ENCODE data around the gene PSMF1. TPM values are rescaled to one million over a fixed set of nuclear protein-coding genes. Genes with fewer than 3 reads are reported as not detected.

Gene PSMF1
- total RNA-seq, 1 donor from 2014 or later, result 46.8 TPM

DNA sequence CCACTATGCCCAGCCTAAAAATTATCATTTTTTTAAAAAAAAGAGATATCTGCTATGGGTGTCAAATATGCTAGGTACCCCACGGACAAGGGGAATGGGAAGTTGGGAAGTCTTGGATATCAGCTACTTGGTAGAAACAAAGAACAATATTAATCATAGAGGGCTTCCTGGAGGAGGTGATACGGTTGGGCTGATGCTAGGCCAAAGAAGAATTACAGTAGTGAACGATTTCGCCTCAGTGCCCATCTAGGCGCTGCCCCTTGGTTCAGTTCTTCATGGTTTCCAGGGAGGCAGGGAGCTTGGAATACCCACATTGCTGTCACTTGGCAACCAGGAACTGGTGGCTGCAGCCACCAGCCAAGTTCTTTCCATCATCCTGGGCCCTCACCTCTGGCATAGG, 5.5 kb upstream of the PSMF1 start:
- Histone ChIP-seq H3K36me3 (no peaks in the 10 kb centered on the region), H3K27ac (no peak overlapping the region), H3K4me3 (no peak overlapping the region), H3K4me1 (peaks cover 0 to 3% of the 10 kb centered on the region in 2 donors), H3K27me3 (no peaks in the 10 kb centered on the region), H3K9me3 (no peaks in the 10 kb centered on the region)
- no peak for TF ChIP-seq CTCF (IDR thresholded peaks at IDR 0.05)
- intact Hi-C loops (cut with DNase I), result loop anchor here (10.0 kb wide), 1 partner anchor 1412 kb away; no protein-coding TSS in a partner anchor
- DNase-seq (ENCODE audit: low spot score in 2 of 2), result no peak

DNA sequence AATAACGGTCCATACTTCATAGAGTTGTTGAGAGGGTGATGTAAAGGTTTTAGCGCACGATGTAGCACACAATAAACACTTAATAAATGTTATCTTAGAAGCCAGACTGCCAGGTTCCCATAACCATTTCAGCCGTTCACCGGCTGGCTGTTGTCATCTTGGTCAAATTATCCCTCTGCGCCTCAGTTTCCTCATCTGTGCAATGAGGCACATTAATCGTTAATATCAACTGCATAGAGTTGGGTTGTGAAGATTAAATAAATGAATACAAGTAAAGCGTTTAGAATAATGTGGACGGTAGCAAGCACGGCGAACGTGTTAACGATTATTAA, 432 bp upstream of the PSMF1 start:
- H3K27me3 ChIP-seq, result no peaks in the 10 kb centered on the region
- intact Hi-C loops (cut with DNase I), result loop anchor here (1.0 to 10.0 kb wide), 9 partner anchors 209 to 1407 kb away; partner anchors contain the start of genes CSNK2A1, FAM110A, FKBP1A and NSFL1C
- H3K36me3 ChIP-seq, result no peaks in the 10 kb centered on the region
- DNase-seq (ENCODE audit: low spot score in 2 of 2), result no peak
- peak overlapping the region; percentile 99 for H3K4me3 ChIP-seq
- no peaks in the 10 kb centered on the region for H3K9me3 ChIP-seq
- TF ChIP-seq CTCF (IDR thresholded peaks at IDR 0.05), result no peak
- H3K27ac ChIP-seq, result peak overlapping the region; percentile 74 to 80
- H3K4me1 ChIP-seq, result peaks cover 8 to 39% of the 10 kb centered on the region in 2 donors

DNA sequence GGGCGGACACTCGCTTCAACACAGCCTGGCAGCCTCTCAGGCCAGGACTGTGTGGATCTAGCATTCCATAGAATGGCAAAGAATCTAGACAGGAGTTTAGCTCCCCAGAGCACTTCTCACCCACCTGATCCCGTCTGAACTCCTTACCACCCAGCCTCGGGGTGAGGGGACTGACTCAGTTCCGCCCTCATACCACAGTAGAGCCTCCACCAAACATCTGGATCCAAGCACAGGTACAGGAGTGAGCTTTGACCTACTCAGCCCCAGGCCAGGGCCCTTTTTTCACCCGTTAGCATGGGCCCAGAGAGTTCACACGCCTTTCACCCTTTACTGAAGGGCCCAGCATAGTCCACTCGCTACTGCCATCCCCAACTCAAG, 715 bp downstream of the PSMF1 start:
- peak overlapping the region; percentile 99 for H3K4me3 ChIP-seq
- peaks cover 8 to 45% of the 10 kb centered on the region in 2 donors for H3K4me1 ChIP-seq
- TF ChIP-seq CTCF (IDR thresholded peaks at IDR 0.05), result no peak
- no peaks in the 10 kb centered on the region for H3K36me3 ChIP-seq
- no peaks in the 10 kb centered on the region for H3K9me3 ChIP-seq
- H3K27me3 ChIP-seq, result no peaks in the 10 kb centered on the region
- no peak for DNase-seq (ENCODE audit: low spot score in 2 of 2)
- intact Hi-C loops (cut with DNase I), result loop anchor here (2.0 to 10.0 kb wide), 8 partner anchors 208 to 1406 kb away; partner anchors contain the start of genes CSNK2A1, FAM110A, FKBP1A and SDCBP2
- H3K27ac ChIP-seq, result peak overlapping the region; percentile 74 to 80

DNA sequence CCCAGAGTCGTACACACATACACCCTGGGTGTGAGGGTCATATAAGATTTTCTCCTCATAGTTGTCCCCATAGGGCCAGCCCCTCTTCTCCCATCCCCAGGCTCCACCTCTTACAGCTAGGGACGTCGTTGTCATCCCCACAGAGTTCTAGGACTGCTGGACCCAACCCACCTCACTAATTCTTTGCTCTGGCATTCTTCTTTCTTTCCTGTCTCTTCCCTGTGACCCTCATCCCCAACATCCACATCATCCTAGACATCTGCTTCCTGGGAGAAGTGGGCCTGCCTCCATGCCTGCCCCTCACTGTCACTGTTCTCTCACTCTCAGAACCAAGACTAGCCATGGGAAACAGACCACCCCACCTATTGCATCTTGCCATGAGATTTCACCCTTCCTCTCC, 1.1 kb downstream of the PSMF1 start:
- peak overlapping the region; percentile 99 for H3K4me3 ChIP-seq
- H3K9me3 ChIP-seq, result no peaks in the 10 kb centered on the region
- H3K36me3 ChIP-seq, result no peaks in the 10 kb centered on the region
- peaks cover 8 to 45% of the 10 kb centered on the region in 2 donors for H3K4me1 ChIP-seq
- no peak for TF ChIP-seq CTCF (IDR thresholded peaks at IDR 0.05)
- intact Hi-C loops (cut with DNase I), result loop anchor here (2.0 to 10.0 kb wide), 8 partner anchors 208 to 1405 kb away; partner anchors contain the start of genes CSNK2A1, FAM110A, FKBP1A and SDCBP2
- peak overlapping the region in 1 of 2 donors; percentile 80 for H3K27ac ChIP-seq
- no peaks in the 10 kb centered on the region for H3K27me3 ChIP-seq
- no peak for DNase-seq (ENCODE audit: low spot score in 2 of 2)

- no peak for DNase-seq (ENCODE audit: low spot score in 2 of 2)
- TF ChIP-seq CTCF (IDR thresholded peaks at IDR 0.05), result no peak
- Histone ChIP-seq H3K27ac (no peak overlapping the region), H3K4me3 (no peak overlapping the region), H3K36me3 (peaks cover 11 to 14% of the 10 kb centered on the region in 2 donors), H3K27me3 (no peaks in the 10 kb centered on the region), H3K4me1 (peaks cover 8 to 45% of the 10 kb centered on the region in 2 donors), H3K9me3 (no peaks in the 10 kb centered on the region)
- intact Hi-C loops (cut with DNase I), result no loop called here
Observed at GRCh38 chr20:1121429-1121828, 3.0 kb downstream of the PSMF1 start.
